ENCODE data around the gene SAFB2. TPM values are rescaled to one million over a fixed set of nuclear protein-coding genes. Genes with fewer than 3 reads are reported as not detected.

SAFB2 gene
- total RNA-seq = 74.2 TPM
- long read RNA-seq, transcript SAFB2-201 (21 exons, 3,371 nt) = major isoform, 28 of 58 reads
- long read RNA-seq, partial matches to known transcripts = 16 of 58 reads
- long read RNA-seq, other reads (novel, unspliced or antisense) = 13 of 58 reads

DNA sequence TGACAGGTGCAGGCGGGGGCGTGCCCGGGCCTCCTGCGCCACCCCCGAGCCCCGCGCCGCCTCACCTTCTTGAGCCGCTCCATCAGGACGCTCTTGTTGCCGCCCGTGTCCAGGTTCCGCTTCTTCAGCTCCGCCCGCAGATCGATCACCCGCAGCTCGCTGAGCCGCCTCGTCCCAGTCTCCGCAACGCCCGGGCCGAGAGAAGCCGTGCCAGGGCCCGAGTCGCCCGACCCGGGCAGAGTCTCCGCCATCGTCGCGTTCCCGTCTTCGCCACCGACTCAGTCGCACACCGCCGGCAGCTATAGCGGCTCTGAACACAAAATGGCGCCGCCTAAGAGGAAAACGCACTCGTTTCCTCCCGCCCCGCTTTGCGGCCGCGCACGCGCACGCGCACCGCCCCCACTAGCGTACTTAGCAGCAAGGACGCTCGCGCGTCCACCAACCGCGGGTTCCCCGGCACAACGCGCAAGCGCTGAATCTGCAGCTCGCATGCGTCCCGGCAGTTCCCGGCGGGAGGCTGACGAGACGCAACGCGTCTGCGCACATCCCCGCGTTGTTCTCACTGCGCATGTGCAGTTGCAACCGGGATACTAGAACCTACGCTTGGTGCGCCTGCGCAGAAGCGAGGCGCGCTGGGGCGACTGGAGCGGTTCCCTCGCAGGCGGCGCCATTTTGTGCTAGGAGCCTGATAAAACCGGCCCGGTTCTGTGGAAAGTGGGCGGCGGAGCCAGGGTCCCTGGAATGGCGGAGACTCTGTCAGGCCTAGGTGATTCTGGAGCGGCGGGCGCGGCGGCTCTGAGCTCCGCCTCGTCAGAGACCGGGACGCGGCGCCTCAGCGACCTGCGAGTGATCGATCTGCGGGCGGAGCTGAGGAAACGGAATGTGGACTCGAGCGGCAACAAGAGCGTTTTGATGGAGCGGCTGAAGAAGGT is at the start of gene SAFB2, which contains the start of gene SAFB:
Gene SAFB2, minus strand, starts transcription at position 312 of the 932 bp plus-strand sequence. Its CDS starts 61 bp downstream, at position 251.
Gene SAFB, plus strand, starts transcription at position 619 of the 932 bp plus-strand sequence. Its CDS starts 123 bp downstream, at position 742.
- H3K4me3 ChIP-seq = peak within 1 kb of the TSS; percentile 98
- no peaks in the 10 kb centered on the region for H3K9me3 ChIP-seq
- TF ChIP-seq, protein P1, sequence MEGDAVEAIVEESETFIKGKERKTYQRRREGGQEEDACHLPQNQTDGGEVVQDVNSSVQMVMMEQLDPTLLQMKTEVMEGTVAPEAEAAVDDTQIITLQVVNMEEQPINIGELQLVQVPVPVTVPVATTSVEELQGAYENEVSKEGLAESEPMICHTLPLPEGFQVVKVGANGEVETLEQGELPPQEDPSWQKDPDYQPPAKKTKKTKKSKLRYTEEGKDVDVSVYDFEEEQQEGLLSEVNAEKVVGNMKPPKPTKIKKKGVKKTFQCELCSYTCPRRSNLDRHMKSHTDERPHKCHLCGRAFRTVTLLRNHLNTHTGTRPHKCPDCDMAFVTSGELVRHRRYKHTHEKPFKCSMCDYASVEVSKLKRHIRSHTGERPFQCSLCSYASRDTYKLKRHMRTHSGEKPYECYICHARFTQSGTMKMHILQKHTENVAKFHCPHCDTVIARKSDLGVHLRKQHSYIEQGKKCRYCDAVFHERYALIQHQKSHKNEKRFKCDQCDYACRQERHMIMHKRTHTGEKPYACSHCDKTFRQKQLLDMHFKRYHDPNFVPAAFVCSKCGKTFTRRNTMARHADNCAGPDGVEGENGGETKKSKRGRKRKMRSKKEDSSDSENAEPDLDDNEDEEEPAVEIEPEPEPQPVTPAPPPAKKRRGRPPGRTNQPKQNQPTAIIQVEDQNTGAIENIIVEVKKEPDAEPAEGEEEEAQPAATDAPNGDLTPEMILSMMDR (IDR thresholded peaks at IDR 0.05) = no peak
- ATAC-seq (peak; percentile 95), DNase-seq (peak; percentile 100)
- H3K36me3 ChIP-seq = peaks cover 57% of the 10 kb centered on the region
- no peaks in the 10 kb centered on the region for H3K27me3 ChIP-seq
- H3K27ac ChIP-seq = peak within 1 kb of the TSS; percentile 95
- H3K4me1 ChIP-seq = peaks cover 57% of the 10 kb centered on the region
- intact Hi-C loops (cut with DNase I) = no loop called here

DNA sequence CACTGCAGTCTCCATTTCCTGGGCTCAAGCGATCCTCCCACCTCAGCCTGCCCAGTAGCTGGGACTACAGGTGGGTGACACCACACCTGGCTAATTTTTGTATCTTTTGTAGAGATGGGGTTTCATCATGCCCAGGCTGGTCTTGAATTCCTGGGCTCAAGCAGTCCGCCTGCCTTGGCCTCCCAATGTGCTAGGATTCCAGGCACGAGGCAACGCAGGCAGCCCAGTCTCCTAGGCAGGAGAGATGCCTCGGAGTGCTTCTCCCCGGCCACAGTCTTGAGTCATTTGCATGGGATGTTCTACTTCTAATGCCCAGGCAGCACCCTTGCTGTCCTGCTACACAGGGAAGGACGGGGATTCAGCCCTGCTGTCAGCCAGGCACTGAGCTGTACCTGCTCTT is 49.0 kb upstream of the SAFB2 start:
- H3K36me3 ChIP-seq = peaks cover 45% of the 10 kb centered on the region

DNA sequence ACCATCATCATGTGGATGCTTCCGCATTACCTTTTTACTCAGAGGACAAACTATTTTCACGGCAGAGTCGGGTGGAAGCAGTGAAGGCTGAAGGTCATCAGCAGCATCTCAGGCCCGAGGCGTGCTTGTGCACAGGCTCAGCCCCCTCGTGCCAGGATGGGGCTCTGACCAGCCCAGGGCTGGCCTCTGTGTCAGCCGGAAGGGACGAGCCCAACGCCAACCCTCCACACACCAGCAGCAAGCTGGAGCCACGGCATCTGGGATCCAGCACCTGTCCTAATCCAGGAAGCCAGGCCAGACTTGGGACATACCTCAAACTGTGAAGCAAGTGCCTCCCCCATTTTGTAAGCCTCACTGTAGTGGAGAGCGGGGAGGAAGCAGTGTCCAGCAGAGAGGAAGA is 46.6 kb upstream of the SAFB2 start:
- intact Hi-C loops (cut with DNase I) = no loop called here
- ATAC-seq = peak; percentile 15
- Histone ChIP-seq H3K4me1 (no peaks in the 10 kb centered on the region), H3K27me3 (no peaks in the 10 kb centered on the region), H3K36me3 (peaks cover 69% of the 10 kb centered on the region), H3K4me3 (no peak overlapping the region), H3K27ac (no peak overlapping the region), H3K9me3 (no peaks in the 10 kb centered on the region)
- DNase-seq = no peak
- TF ChIP-seq, protein P1 (IDR thresholded peaks at IDR 0.05) = no peak

More for the DNA sequence above, 49.0 kb upstream of the SAFB2 start:
- H3K27ac ChIP-seq = no peak overlapping the region
- H3K4me3 ChIP-seq = no peak overlapping the region
- no peaks in the 10 kb centered on the region for H3K9me3 ChIP-seq
- H3K27me3 ChIP-seq = no peaks in the 10 kb centered on the region
- DNase-seq (no peak), ATAC-seq (no peak)
- no peaks in the 10 kb centered on the region for H3K4me1 ChIP-seq
- TF ChIP-seq, protein P1 (IDR thresholded peaks at IDR 0.05) = no peak
- intact Hi-C loops (cut with DNase I) = no loop called here

DNA sequence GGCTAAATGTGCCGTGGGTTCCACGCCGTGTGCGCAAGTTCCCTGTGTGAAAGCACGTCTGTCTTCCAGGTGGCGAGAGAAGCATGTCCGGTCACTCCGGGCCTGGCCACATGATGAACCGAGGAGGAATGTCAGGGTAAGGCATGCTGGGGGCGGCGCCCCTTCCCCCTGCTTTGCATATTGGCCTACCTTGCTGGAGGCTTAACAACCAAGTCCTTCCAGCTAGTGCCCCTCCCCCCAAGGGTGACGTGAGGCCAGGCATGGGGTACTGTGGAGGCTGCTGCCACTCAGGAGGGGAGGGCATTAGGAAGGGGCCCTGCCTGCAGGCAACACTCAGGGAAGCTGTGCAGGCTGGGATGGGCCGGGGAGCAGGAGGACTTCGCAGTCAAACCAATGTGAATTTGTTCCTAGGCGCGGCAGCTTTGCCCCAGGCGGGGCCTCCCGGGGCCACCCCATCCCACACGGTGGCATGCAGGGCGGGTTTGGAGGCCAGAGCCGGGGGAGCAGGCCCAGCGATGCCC is 45.2 kb upstream of the SAFB2 start:
- Histone ChIP-seq H3K4me1 (no peaks in the 10 kb centered on the region), H3K27me3 (no peaks in the 10 kb centered on the region), H3K9me3 (no peaks in the 10 kb centered on the region), H3K36me3 (peaks cover 83% of the 10 kb centered on the region), H3K4me3 (no peak overlapping the region), H3K27ac (no peak overlapping the region)
- TF ChIP-seq, protein P1 (IDR thresholded peaks at IDR 0.05) = no peak
- no peak for ATAC-seq
- intact Hi-C loops (cut with DNase I) = no loop called here
- no peak for DNase-seq

DNA sequence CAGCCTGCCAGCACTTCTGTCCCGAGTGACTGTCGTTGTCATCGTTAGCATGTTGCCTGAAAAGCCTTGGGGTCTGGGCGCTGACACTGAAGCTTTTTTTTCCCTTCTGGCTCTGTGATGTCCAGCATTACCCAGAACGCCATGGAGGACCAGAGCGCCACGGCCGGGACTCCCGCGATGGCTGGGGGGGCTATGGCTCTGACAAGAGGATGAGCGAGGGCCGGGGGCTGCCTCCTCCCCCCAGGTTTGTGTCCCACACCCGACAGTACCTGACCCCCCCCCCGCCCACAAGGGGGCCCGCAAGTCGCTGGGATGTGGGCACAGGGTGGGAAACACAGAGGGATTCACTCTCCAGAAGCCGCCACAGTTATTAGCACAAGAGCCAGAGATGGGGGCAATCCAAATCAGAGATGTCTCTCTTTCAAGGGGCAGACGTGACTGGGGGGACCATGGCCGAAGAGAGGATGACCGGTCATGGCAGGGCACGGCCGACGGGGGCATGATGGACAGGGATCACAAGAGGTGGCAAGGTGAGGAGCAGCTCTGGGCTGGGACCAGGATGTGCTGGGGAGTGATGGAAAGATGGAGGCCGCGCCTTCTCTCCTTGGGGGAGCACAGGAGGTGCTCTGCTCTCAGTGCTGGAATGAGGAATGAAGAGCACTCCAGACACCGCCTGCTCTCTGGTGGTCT is 44.5 kb upstream of the SAFB2 start:
- H3K4me3 ChIP-seq = no peak overlapping the region
- no peak overlapping the region for H3K27ac ChIP-seq
- no peaks in the 10 kb centered on the region for H3K4me1 ChIP-seq
- intact Hi-C loops (cut with DNase I) = no loop called here
- DNase-seq (no peak), ATAC-seq (no peak)
- peaks cover 90% of the 10 kb centered on the region for H3K36me3 ChIP-seq
- TF ChIP-seq, protein P1 (IDR thresholded peaks at IDR 0.05) = no peak
- H3K9me3 ChIP-seq = no peaks in the 10 kb centered on the region
- no peaks in the 10 kb centered on the region for H3K27me3 ChIP-seq
